Adipose tissue (tissue), 3 donors: ENCODE measurements around the gene PXN. TPM values are rescaled to one million over a fixed set of nuclear protein-coding genes. Genes with fewer than 3 reads are reported as not detected.
A peak's percentile ranks its signal among the peaks of the same experiment; 100 is the strongest.
"Not testable (repeated sequence)": the region's sequence is repeated elsewhere in the genome, so short reads cannot be mapped to it uniquely, and the experiment has no call there.

Source experiments
- H3K27ac ChIP-seq: one replicate; pipeline ENCODE4 v1.5.1; 2013; ENCODE audit warnings: low read depth, low read length
- WGBS, 3 donors: extraction: QIAGEN DNeasy Blood & Tissue Kit; methylation state at CpG; one replicate each; pipeline ENCODE4 v1.1.7; 2013; 5-methylcytosine and 5-hydroxymethylcytosine counted together
- polyA plus RNA-seq, 3 donors: library from polyadenylated mRNA; stranded (reverse); fragments of 200-250 nt; gene quantifications; one replicate each; pipeline ENCODE4 v1.2.3, GENCODE V29; 2013
- donor health status: healthy with polysubstance abuse.
- donor health status: Bipolar disorder and iron deficiency.
- donor health status: healthy.

PXN gene
- polyA plus RNA-seq, 3 donors = 24.5 to 126 (median 77.4) TPM

DNA sequence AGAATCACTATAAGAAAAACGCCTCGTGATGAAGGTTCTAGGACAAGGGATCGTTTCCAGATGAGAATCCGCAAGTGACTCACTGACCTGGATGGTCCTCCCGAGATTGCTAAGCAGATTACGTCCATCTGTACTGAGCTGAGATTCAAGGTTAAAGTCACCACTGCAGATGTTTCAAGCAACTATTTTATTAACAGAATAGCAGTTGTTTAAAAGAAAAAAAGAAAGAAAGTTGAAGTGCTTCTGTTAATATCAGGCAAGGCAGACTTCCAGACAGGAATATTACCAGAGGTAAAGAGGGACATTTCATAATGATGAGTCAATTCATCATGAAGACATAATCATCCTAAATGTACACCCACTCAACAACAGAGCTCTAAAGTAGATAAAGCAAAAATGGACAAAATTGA lies 17.9 kb downstream of the PXN start:
- H3K27ac ChIP-seq = no peak overlapping the region
- 39 to 54% (median 53%) methylated on average over 6 of the region's 6 CpGs for WGBS, 3 donors

DNA sequence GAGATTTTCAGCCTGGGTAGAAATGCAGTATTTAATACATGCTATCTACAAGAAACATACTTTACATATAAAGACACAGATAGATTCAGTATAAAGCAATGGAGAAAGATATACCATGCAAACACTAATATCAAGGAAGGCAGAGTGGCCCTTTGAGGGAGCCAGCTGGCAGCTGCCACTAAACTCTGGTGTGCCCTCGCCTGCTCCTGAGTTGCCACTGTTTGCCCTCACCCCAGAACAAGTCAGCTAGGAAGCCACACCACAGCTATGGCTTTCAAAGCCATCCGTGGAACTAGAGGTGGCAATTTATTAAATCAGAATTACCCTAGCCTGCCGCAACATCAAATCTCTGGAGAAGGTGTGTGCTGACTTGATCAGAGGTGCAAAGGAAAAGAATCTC lies 18.3 kb downstream of the PXN start:
- H3K27ac ChIP-seq = peak overlapping the region; percentile 13
- WGBS, 3 donors = 42 to 71% (median 55%) methylated on average over 3 of the region's 3 CpGs

DNA sequence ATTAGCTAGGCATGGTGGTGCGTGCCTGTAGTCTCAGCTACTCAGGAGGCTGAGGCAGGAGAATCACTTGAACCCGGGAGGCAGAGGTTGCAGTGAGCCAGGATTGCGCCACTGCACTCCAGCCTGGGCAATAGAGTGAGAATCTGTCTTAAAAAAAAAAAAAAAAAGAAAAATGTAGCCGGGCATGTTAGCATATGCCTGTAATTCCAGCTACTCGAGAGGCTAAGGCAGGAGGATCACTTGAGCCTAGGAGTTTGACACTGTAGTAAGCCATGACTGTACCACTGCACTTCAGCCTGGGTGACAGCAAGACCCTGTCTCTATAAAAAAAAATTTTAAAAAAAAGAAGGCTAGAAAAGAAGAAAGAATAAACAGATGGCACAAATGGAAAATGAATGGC lies 18.8 kb downstream of the PXN start:
- H3K27ac ChIP-seq = not testable (repeated sequence)
- 74 to 82% (median 77%) methylated on average over 5 of the region's 5 CpGs for whole genome bisulfite sequencing, 3 donors

DNA sequence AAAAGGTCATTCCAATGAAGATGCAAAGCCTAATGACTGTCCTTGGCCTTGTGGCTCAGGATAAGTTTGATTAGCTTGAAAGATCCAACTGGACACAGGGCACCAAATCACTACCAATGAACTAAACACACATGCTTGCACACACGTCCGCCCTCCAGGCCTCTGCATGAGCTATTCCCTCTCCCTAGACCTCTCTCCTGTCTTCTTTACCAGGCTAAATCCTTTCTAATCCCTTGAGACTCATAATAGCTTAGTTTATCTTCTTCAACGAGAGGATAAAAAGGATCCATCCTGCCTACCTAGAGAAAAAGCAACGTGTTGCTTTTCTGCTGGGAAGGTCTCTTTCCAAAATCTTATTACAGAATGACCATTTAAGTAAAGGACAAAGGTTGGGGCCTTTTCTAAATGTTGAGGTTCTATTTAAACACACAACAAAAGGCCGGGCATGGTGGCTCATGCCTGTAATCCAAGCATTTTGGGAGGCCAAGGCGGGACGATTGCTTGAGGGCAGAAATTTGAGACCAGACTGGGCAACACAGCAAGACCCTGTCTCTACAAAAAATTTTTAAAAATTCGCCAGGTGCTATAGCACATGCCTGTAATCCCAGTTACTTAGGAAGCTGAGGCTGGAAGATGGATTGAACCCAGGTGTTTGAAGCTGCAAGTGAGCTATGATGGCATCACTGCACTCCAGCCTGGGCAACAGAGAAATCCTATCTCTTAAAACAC lies 22.4 kb downstream of the PXN start:
- 71 to 83% (median 79%) methylated on average over 8 of the region's 8 CpGs for WGBS, 3 donors
- no peak overlapping the region for H3K27ac ChIP-seq

DNA sequence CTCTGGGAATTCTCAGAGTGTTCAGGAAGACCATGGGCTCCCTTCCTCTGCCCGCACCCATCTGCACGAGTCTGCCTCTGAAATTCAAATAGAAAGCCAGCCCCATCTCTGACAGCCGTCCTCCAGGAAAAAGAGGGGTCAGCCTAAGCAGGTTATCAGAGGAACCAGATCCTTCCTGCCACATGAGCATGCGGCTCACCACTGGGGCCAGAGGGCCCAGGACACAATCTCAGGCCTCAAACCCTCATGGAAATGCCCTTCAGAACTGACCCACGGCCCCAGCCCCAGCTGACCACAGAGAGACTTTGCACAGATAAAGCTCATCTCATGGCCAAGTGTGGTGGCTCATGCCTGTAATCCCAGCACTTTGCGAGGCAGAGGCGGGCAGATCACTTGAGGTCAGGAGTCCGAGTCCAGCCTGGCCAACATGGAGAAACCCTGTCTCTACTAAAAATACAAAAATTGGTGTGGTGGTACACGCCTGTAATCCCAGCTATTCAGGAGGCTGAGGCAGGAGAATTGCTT lies 23.2 kb downstream of the PXN start:
- H3K27ac ChIP-seq = no peak overlapping the region
- 52 to 79% (median 54%) methylated on average over 9 of the region's 9 CpGs for WGBS, 3 donors

DNA sequence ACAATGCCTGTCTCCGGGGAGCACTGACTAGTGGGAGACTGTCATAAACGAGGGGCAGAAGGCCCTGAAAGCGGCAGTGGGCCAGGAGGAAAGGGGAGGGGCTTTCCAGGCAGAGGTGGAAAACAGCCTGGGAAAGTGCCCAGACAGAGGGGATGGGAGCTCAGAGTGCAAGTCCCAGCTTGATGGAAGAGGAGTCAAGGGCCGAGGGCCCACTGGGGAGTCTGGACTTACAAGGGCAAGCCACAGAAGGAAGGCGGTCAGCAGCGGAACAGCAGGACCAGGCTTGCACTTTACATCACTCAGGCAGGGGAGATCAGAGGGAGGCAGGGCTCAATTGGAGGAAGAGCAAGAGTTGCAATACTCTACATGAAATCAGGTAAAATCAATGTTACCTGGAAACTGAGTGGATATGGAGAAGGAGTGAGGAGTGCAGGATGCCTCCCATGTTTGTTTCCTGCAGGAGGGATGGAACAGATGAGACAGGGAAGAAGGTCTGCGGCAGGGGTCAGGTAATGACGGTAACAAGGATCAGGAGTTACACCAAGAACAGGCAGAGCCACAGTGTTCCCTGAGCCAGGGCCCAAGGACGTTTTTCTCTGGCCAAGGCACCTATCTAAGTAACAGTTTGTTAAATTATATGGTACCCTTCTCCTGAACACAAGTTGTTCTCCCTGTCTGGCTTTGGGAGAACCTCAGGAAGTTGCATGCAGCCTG lies 23.8 kb downstream of the PXN start:
- peak overlapping the region; percentile 15 for H3K27ac ChIP-seq
- 40 to 68% (median 50%) methylated on average over 9 of the region's 9 CpGs for WGBS, 3 donors

DNA sequence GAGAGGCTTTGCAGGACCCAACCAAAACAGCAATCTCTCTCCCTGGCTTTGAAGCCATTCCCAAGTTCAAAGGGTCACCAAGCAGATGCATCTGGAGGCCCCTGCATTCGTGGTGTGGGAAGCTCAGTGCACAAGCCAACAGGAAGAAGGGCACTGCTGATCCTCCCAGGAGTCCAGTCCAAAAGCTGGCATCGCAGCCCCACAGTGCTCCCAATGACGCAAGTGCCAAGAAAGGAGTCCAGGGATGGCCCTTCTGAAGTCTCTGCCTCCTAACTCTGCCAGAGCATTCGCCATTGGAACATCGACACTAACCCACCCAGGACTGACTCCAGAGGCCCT lies 25.1 kb downstream of the PXN start:
- H3K27ac ChIP-seq = no peak overlapping the region
- WGBS, 3 donors = 56 to 77% (median 58%) methylated on average over 5 of the region's 5 CpGs

DNA sequence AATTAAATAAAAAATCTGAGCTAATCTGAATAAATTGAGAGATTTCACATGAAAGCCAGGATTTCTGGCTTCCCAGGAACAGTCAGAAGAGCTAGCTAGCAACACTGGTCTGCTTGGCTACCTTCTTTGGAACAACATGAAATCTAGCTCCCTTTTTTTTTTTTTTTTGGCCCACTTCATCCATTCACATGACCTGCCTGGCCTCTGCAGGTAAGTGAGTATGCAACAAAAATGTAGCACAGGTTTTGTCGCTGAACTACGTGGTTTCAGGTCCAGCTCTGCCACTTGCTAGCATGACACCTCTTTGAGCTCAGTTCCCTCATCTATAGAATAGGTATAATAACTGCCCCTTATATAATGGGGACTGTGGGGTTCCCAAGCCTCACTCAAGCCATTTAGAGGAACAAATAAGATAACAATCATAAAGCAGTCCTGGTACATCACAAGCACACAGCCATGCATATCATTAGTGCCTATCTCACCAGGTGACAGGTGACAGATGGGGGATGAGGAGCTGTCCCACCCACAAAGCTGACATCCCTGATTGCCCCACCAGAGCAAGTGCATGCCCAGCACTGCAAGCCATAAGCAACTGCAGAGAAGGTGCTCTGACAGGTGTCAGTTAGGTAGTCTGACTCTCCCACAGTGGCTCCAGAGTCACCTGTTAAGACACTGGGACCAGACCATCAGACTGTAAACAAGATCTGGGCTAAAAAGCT lies 25.6 kb downstream of the PXN start:
- 83 to 94% (median 94%) methylated on average over 2 of the region's 2 CpGs for WGBS, 3 donors

DNA sequence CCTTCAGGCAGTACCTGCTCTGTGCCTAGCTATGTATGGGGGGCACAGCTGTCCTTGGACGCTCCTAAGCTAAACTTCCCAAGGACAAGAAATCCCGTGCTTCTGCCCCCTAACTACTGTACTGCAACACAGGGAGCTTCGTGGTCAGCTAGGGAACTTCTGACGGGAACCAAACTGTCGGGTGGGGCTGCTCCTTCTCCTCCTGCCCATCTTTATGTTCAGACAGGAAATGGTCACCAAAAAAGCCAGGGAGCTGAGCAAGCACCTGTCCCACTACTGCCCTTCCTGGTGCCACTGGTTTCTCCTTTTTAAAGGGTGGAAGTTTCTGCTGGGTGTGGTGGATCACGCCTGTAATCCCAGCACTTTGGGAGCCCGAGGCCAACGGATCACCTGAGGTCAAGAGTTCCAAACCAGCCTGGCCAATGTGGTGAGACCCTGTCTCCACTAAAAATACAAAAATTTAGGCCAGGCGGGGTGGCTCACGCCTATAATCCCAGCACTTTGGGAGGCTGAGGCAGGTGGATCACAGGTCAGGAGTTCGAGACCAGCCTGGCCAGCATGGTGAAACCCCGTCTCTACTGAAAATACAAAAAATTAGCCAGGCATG lies 26.6 kb downstream of the PXN start:
- 64 to 81% (median 69%) methylated on average over 12 of the region's 12 CpGs for WGBS, 3 donors
- H3K27ac ChIP-seq = no peak overlapping the region

More for the DNA sequence above, 25.6 kb downstream of the PXN start:
- H3K27ac ChIP-seq = no peak overlapping the region

DNA sequence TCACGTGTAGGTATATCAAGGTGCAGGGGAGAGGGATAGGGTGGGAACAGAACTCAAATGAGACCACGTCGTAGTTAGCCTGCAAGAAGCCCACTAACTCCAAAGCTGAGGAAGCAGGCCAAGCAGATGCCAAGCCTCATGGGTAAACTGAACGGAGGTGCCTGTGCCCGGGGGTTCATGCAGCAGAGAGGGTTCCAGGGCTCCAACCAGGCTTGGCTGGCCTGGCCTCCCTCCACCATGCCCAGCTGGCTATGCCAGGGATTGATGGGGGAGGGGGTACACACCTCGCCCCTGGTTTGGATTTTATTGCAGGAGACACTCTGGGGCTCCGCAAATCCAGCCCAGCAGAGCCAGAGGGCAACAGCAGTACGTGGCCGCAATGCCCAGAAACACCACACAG lies 27.3 kb downstream of the PXN start:
- WGBS, 3 donors = 42 to 81% (median 54%) methylated on average over 9 of the region's 9 CpGs
- H3K27ac ChIP-seq = peak overlapping the region; percentile 36

DNA sequence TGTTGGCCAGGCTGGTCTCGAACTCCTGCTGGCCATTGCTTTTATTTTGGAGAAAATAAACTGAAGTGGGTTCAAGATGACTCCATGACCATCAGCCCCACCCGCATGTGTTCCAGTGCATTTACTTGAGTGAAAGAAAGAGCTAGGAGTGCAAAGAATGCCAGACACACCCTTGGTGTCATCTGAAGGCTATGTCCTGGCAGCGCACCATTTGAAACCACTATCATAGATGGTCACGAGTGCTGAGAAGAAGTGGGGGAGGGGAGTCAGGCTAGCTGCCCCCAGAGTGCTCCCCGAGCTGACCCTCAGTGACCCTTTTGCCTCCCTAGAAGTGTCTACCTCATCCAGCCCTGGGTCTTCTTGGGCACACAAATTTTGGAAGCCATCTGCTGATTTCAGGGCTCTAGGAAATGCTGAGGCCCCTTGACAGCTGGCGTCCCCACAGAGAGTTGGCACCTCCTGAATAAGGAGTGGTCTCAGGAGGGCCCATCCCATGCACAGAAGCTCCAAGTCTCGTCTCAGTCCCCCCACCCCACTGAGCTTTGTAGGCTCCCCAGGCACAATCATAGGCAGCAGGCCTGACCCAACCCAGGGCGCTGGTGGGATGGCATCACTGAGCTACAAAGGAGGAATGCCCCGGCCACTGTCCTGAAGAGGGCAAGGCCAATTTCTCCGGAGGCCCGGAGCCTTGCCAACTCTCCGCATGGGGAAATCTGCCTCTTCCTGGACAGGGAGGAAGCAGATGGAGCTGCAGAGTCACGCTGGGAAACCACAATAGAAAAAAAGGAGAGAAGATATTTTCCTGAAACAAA lies 28.0 kb downstream of the PXN start:
- H3K27ac ChIP-seq = peak overlapping the region; percentile 84
- WGBS, 3 donors = 24 to 77% (median 25%) methylated on average over 13 of the region's 13 CpGs

DNA sequence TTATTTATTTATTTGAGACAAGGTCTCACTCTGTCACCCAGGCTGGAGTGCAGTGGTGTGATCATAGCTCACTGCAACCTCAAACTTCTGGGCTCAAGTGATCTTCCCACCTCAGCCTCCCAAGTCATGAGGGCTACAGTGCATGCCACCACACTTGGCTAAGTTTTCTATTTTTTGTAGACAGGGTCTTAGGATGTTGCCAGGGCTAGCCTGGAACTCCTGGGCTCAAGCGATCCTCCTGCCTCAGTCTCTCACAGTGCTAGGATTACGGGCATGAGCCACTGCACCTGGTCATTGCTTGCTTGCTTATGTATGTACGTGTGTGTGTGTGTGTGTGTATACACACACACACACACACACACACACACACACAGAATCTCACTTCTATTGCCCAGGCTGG lies 28.7 kb downstream of the PXN start:
- 78 to 92% (median 91%) methylated on average over 3 of the region's 3 CpGs for WGBS, 3 donors
- not testable (repeated sequence) for H3K27ac ChIP-seq

DNA sequence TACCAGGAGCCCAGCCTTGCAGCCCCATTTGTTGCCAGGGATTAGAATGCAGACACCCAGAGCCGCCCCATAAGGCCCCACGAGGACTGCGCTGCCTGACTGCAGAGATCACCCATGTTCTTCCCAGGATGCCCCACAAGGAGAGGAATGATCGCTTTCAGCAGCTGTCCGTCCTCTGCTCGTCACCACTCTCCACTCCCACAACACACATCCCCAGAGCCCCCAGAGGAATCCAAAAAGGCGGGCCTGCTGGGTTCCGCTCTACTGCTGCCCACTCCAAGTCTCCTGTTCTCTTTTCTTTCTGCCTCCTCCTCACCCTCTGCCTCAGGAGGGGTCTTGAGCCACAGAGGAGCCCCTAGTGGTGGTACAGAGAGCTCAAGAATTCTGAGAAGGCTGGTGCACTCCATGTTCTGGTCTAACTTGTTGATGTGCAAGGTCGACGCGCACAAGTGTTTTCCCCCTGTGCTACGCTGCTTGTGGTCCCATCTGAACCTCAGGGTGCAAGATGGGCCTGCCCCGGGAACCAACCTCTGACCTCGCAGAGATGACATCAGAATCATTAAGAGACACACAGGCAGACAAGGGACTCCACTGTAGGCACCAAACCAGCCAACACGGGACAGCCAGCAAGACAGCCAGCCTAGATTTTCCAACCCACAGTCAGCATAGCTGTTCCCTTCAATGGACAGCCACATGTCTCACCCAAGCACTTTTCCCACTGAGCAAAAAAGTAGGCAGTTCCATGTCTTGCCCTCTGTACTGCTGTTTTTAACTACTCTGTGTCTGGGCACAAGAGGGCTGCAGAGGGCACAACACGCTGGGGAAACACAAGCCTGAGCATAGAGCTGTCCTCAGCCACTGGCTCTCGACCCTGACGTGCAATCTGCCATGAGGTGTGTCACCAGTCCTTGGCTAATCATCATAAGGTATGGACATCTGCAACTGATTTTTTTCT lies 29.9 kb downstream of the PXN start:
- WGBS, 3 donors = 60 to 87% (median 72%) methylated on average over 18 of the region's 18 CpGs
- peak overlapping the region; percentile 60 for H3K27ac ChIP-seq

DNA sequence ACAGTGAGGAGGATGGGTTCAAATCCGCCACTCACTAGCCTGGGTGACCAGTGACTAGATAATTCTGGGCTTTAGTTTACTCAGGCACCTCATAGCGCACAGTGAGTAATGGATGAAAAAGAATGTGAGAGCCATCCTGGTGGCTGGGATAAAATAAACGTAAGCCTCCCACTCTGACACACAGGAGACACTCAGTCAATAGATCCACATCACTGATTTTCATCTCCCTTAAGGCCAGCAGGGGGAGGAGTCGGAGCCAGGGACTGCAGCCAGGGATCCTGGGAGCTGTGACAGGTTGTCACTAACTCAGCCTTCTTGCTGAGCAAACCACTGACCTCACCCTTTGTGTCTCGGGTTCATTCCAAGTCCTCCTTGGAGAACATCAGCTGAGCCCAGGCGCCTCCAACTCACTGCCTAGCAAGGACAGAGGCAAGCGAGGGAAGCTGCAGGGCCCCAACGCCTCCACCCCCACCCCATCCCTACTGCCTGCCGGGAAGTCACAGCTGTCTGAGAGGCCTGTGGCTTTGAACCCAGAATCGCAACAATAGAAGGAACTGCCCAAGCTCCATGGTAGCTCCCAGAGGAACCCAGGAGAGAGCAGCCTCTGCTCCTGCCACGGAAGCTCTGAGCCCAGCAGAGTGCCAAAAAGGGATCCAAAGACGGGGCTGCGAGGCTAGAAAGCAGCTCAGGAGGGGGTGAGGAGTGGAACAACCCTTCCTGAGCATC lies 30.7 kb downstream of the PXN start:
- H3K27ac ChIP-seq = peak overlapping the region; percentile 60
- WGBS, 3 donors = 17 to 28% (median 23%) methylated on average over 13 of the region's 13 CpGs

DNA sequence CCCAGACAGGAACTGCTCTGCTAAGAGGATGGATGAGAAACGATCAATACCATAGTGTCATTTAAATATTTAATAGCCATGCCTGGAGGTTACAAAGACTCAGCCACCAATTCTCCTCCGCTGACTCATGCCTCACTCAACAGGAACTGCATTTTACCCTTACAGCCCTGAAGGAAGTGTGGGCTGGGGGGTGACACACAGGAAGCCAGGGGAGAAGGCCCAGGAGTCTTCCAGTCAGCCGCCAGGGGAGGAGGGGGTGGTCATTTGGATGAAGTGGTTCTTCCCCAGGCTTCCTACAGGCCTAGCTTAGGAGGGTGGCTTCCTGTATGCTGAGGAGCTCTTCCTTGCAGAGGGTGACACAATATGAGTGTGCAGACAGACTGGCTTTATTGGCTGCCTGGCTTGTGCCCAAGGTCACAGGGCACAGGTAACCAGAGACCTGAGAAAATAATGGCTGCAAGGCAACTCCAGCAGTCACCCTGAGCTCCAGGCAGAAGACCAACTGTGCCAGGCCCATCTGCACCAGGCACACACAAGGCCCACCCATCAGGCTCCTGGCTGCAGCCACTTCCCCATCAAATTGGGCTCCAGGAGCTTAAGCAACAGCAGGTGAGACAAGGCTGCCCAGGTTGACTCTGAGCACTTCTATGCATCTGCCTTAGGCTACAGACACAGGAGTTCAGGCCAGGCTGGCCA lies 34.1 kb downstream of the PXN start:
- 15 to 36% (median 25%) methylated on average over 3 of the region's 3 CpGs for WGBS, 3 donors

DNA sequence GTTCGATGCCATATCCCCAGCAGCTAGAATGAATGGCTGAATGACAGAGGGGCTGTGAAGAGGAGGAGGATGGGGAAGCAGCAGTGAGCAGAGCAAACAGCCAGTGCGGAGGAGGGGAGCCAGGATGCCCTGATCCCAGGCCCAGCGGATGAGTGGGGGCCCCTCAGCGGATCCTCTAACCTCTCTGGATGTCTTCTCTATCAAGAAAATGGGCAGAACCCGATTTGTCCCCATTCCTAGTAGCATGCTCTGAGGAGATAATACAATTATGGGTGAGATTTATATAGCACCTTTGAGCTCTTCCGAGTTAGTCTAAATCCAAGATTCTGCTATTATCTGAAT lies 34.6 kb downstream of the PXN start:
- WGBS, 3 donors = 20 to 63% (median 28%) methylated on average over 6 of the region's 6 CpGs
- H3K27ac ChIP-seq = peak overlapping the region; percentile 87

More for the DNA sequence above, 34.1 kb downstream of the PXN start:
- peak overlapping the region; percentile 94 for H3K27ac ChIP-seq
